Measurements from ENCODE around the gene RBMS2.
A peak's percentile ranks its signal among the peaks of the same experiment; 100 is the strongest.

Gene RBMS2

GRCh38 chr12:56537546-56537945 lies 15.9 kb downstream of the RBMS2 start:
- TF ChIP-seq REST (IDR thresholded peaks at IDR 0.05; ENCODE audit: low read depth) (no peak), EGR1 (IDR thresholded peaks at IDR 0.05) (no peak), USF1 (IDR thresholded peaks at IDR 0.05) (no peak), CREB1 (IDR thresholded peaks at IDR 0.05; ENCODE audit: low read depth) (no peak), TEAD4 (IDR thresholded peaks at IDR 0.05) (no peak), EP300 (IDR thresholded peaks at IDR 0.05; ENCODE audit: borderline replicate concordance) (no peak), NFIC (IDR thresholded peaks at IDR 0.05) (no peak), ZBTB7A (IDR thresholded peaks at IDR 0.05; ENCODE audit: low read depth) (no peak), CEBPB (IDR thresholded peaks at IDR 0.05) (no peak), RAD21 (IDR thresholded peaks at IDR 0.05; ENCODE audit: low read depth) (no peak), FOXM1 (IDR thresholded peaks at IDR 0.05; ENCODE audit: borderline replicate concordance, low read depth) (no peak), TCF12 (IDR thresholded peaks at IDR 0.05; ENCODE audit: low read depth) (no peak), TAF1 (IDR thresholded peaks at IDR 0.05; ENCODE audit: low read depth) (no peak), YY1 (IDR thresholded peaks at IDR 0.05; ENCODE audit: low read depth) (no peak)
- TF ChIP-seq, protein P1, sequence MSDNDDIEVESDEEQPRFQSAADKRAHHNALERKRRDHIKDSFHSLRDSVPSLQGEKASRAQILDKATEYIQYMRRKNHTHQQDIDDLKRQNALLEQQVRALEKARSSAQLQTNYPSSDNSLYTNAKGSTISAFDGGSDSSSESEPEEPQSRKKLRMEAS (IDR thresholded peaks at IDR 0.05) = no peak

- TF ChIP-seq EP300 (IDR thresholded peaks at IDR 0.05; ENCODE audit: borderline replicate concordance) = no peak
- TF ChIP-seq CREB1 (IDR thresholded peaks at IDR 0.05; ENCODE audit: low read depth) = no peak
- no peak for TF ChIP-seq YY1 (IDR thresholded peaks at IDR 0.05; ENCODE audit: low read depth)
- TF ChIP-seq, protein P1 (IDR thresholded peaks at IDR 0.05) = no peak
- TF ChIP-seq RAD21 (IDR thresholded peaks at IDR 0.05; ENCODE audit: low read depth) = no peak
- no peak for TF ChIP-seq CEBPB (IDR thresholded peaks at IDR 0.05)
- TF ChIP-seq ZBTB7A (IDR thresholded peaks at IDR 0.05; ENCODE audit: low read depth) = no peak
- TF ChIP-seq NFIC (IDR thresholded peaks at IDR 0.05) = no peak
- no peak for TF ChIP-seq FOXM1 (IDR thresholded peaks at IDR 0.05; ENCODE audit: borderline replicate concordance, low read depth)
- no peak for TF ChIP-seq TEAD4 (IDR thresholded peaks at IDR 0.05)
These were observed 20.0 kb downstream of the RBMS2 start for GRCh38 chr12:56541631-56542030.

DNA sequence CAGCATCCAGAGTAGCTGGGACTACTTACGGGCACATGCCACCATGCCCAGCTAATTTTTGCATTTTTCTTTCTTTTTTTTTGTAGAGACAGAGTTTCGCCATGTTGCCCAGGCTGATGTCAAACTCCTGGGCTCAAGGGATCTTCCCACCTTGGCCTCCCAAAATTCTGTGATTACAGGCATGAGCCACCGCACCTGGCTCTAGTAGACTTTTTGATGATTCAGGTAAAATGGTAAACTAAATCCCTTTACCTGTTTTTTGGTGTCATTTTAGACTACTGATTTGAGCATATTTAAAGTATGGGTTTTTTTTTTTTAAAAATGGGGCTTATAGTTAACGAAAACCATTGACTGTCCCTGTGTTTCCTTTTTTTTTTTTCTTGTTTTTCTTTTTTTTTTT lies 20.5 kb downstream of the RBMS2 start:
- no peak for TF ChIP-seq FOXM1 (IDR thresholded peaks at IDR 0.05; ENCODE audit: borderline replicate concordance, low read depth)
- TF ChIP-seq TEAD4 (IDR thresholded peaks at IDR 0.05) = no peak

DNA sequence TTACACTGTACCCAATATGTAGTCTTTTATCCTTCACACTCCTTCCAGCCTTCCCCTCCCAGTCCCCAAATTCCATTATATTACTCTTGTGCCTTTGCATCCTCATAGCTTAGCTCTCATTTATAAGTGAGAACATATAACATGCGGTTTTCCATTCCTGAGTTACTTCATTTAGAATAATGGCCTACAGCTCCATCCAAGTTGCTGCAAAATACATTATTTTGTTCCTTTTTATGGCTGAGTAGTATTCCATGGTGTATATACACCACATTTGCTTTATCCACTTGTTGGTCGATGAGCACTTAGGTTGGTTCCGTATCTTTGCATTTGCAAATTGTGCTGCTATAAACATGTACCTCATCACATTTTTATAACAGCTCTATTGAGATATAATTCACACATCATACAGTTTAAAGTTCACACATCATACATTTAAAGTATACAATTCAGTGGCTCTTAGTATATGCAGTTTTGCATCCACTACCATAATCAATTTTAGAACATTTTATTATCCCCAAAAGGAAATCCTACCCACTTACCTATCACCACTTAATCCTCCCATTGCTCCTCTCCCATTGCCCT lies 23.5 kb downstream of the RBMS2 start:
- TF ChIP-seq, protein P1 (IDR thresholded peaks at IDR 0.05) = no peak
- no peak for TF ChIP-seq TCF12 (IDR thresholded peaks at IDR 0.05; ENCODE audit: low read depth)
- TF ChIP-seq EP300 (IDR thresholded peaks at IDR 0.05; ENCODE audit: borderline replicate concordance) = no peak

DNA sequence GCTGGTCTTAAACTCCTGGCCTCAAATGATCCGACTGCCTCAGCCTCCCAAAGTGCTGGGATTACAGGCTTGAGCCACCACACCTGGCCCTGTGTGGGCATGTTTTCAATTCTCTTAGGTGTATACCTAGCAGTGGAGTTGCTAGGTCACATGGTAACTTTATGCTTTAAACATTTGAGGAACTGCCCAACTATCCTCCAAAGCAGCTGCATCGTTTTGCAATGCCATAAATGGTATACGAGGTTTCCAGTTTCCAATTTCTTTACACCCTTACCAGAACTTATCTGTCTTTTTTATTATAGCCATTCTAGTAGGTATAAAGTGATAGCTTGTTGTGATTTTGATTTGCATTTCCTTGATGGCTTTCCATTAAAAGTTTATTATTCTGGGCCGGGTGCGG lies 25.1 kb downstream of the RBMS2 start:
- TF ChIP-seq USF1 (IDR thresholded peaks at IDR 0.05) = 0 out of 2 replicates have a peak, but pooled peaks have one; percentile 2
- no peak for TF ChIP-seq EGR1 (IDR thresholded peaks at IDR 0.05)

DNA sequence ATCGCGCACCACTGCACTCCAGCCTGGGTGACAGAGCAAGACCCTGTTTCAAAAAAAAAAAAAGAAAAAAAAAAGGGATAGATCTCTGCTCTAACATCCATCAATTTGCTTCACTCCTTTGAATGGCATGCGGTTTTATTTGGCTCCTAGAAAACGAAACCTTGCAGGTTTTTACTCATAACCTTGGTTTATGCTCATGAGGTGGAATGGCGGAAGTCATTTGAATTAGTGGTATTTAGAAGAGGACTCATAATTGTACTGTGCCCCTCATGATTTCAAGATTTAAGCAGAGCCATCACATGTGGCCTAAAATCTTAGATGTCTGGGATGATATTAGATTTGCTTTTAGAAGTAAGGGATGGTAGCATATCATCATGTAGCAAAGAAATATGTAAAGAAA lies 29.4 kb downstream of the RBMS2 start:
- no peak for TF ChIP-seq REST (IDR thresholded peaks at IDR 0.05; ENCODE audit: low read depth)
- TF ChIP-seq ZBTB7A (IDR thresholded peaks at IDR 0.05; ENCODE audit: low read depth) = no peak
- no peak for TF ChIP-seq RAD21 (IDR thresholded peaks at IDR 0.05; ENCODE audit: low read depth)
- TF ChIP-seq EGR1 (IDR thresholded peaks at IDR 0.05) = no peak
- no peak for TF ChIP-seq EP300 (IDR thresholded peaks at IDR 0.05; ENCODE audit: borderline replicate concordance)
- TF ChIP-seq NFIC (IDR thresholded peaks at IDR 0.05) = no peak
- no peak for TF ChIP-seq YY1 (IDR thresholded peaks at IDR 0.05; ENCODE audit: low read depth)
- TF ChIP-seq FOXM1 (IDR thresholded peaks at IDR 0.05; ENCODE audit: borderline replicate concordance, low read depth) = no peak
- TF ChIP-seq CREB1 (IDR thresholded peaks at IDR 0.05; ENCODE audit: low read depth) = no peak
- no peak for TF ChIP-seq TCF12 (IDR thresholded peaks at IDR 0.05; ENCODE audit: low read depth)
- no peak for TF ChIP-seq TAF1 (IDR thresholded peaks at IDR 0.05; ENCODE audit: low read depth)
- TF ChIP-seq TEAD4 (IDR thresholded peaks at IDR 0.05) = no peak

All from Ishikawa (cell line).